Heart left ventricle (tissue), 13 donors: ENCODE data around the gene P2RX2.

Experiments
- CTCF ChIP-seq, 12 donors: fragments of 200-600 bp; sonication (generic) in 4 of 12; IDR thresholded peaks; one replicate each; pipeline versions ENCODE4 v1.5.0 to v1.8.0; 2018 to 2022; ENCODE audit warnings: antibody characterized with exemption in 12 of 12, mild to moderate bottlenecking in 5 of 12
- POLR2A ChIP-seq, 2 donors: fragments of 450-650 bp; IDR thresholded peaks; one replicate each; pipeline ENCODE4 v1.6.1; 2017; ENCODE audit warnings: antibody characterized with exemption in 2 of 2, mild to moderate bottlenecking in 2 of 2, moderate library complexity in 2 of 2
- donor health status: ischemic (EF 13 %, LVEDD 7.1; RV severe dilation, severe dysfunction).
- donor health status: DM: no; HTN: yes; CAD: no.
- donor health status: DM: no; HTN: no; CAD: no.
- donor health status: ischemic (EF 25% LVEDD 6.9; RV normal size, moderate dysfunction).
- donor health status: ischemic (EF 25% LVEDD 5.7; RV mildly dilated, moderate dysfunction).
- donor health status: ischemic (EF 35%, LVEDD 5.7; RV mildly dilated, moderate dysfunction).
- donor health status: nonischemic (EF 11% LVEDD 7.7; RV severe dilation, severe dysfunction).
- donor health status: DM: yes; HTN: yes; CAD: no.
- donor health status: PGD.
- donor health status: ischemic (EF 29% LVEDD 5.4; RV normal size, mild dysfunction).
- donor health status: nonischemic (EF 23%, LVEDD 6.1; RV moderate dilation, normal function).

- no peak for TF ChIP-seq CTCF (IDR thresholded peaks at IDR 0.05)
- TF ChIP-seq POLR2A (IDR thresholded peaks at IDR 0.05) = no peak
Measured at GRCh38 chr12:132641811-132642650, 23.5 kb downstream of the P2RX2 start.
